HuH-7 (cell line): Measurements from ENCODE around the gene MKNK2.
"Not testable (repeated sequence)": the region's sequence is repeated elsewhere in the genome, so short reads cannot be mapped to it uniquely, and the experiment has no call there.

Experiments
- DNase-seq: peaks from one replicate; pipeline ENCODE4 v3.0.0; 2011; ENCODE audit warnings: low spot score

MKNK2 gene

DNA sequence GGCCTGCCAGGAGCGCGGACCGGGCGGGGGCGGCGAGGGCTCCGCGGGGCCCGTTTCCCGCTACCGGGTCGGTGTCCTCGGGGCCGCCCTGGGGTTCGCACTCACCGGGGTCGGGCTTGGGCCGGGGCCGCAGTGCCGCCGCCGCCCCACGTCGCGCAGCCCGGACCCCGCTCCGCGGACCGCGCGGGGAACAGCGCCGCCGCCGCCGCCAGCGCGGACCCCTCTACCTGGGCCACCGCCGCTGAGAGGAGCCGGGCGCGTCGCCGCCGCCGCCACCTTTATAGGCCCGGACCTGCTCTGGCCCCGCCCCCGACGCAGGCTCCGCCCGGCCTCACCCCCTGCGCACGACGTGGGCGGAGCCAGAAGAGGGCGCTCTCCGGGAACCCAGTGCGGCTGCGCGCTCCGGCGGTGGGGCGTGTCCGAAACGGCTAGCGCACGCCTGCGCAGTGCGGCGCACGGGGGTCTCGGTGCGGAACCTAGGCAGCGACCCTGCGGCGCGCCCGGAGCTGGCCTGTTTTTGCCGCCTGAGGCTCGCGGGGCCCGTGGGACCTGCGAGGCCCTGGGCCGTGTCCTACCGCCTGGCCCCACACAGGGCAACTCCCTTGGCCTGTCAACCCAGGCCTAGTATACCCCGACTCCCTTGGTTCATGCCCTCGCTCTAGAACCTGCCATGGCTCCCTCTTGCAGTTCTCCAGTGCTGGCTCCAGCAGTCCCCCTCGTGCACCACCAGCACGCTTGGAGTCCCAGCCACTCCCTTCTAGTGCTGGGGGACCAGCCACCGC lies at the start of gene MKNK2:
Gene MKNK2, minus strand, starts transcription at position 254 of the 782 bp plus-strand sequence. CDS start 393 bp downstream, outside the sequence.
- DNase-seq, result peak; percentile 84

DNA sequence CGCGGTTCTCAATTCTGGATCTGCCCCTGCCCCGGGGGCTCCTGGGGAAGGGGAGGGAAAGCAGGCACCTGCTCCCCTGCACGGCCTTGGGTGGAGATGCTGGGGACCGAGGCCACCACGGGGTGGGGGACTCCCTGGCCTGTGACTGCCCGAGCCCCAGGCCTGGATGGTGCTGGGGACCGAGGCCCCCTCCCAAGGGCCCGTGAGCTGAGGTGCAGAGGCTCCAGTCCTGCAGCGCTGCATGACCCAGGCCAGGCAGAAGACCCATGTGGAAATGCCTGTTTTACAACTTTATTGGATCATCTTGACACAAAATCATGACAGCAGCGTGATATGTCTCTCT lies 49.6 kb upstream of the MKNK2 start:
- no peak for DNase-seq

DNA sequence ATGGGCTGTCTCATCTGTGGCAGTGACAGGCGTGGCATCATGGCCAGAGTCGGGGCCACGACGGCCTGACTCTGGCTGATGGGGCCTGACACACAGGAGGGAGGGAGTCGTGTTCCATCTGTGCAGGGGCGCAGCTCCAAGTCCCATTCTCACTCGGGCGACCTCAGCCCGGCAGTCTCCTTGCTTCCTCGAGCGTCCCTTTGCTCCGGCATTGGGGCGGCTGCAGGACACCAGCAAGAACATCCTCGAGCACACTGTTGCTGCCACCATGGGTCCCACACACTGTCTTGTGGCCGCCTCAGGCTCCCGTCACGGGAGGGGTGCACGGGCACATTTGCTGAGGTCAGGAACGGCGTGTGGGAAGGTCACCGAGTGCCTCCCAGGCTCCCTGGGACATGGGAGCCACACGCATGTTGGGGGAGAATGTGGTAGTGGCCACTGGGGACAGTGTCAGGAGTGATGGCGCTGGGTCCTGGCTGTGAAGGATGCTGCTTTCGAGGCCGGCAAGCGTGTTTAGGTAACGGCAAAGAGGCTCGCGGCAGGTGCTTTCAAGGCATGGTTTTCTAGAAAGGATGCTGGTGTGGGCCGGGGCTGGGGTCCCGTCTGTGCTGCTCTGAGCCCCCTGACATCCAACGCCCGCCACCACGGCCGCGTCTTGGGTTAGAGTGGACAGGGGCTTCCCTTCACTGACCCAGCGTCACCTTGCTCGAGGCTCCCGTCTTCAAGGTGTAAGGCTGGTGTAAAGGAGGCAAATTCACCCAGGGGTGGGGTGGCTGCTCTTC lies 49.1 kb upstream of the MKNK2 start:
- no peak for DNase-seq

DNA sequence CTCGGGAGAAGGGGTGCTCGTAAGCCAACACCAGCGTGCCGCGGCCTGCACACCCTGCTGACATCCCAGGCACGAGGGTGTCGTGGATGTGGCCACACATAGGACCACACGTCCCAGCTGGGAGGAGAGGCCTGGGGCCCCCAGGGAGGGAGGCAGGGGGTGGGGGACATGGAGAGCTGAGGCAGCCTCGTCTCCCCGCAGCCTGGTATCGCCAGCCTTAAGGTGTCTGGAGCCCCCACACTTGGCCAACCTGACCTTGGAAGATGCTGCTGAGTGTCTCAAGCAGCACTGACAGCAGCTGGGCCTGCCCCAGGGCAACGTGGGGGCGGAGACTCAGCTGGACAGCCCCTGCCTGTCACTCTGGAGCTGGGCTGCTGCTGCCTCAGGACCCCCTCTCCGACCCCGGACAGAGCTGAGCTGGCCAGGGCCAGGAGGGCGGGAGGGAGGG lies 48.0 kb upstream of the MKNK2 start:
- DNase-seq, result no peak

DNA sequence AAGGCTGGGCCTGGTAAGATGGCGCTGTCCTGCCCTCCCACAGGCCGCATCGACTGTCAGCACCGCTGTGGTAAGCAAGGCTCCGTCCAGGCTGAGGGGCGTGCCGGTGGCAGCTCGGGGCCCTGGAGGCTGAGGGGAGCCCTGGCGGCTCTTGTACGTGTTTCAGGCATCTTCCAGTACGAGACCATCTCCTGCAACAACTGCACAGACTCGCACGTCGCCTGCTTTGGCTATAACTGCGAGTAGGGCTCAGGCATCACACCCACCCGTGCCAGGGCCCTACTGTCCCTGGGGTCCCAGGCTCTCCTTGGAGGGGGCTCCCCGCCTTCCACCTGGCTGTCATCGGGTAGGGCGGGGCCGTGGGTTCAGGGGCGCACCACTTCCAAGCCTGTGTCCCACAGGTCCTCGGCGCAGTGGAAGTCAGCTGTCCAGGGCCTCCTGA lies 46.9 kb upstream of the MKNK2 start:
- no peak for DNase-seq

DNA sequence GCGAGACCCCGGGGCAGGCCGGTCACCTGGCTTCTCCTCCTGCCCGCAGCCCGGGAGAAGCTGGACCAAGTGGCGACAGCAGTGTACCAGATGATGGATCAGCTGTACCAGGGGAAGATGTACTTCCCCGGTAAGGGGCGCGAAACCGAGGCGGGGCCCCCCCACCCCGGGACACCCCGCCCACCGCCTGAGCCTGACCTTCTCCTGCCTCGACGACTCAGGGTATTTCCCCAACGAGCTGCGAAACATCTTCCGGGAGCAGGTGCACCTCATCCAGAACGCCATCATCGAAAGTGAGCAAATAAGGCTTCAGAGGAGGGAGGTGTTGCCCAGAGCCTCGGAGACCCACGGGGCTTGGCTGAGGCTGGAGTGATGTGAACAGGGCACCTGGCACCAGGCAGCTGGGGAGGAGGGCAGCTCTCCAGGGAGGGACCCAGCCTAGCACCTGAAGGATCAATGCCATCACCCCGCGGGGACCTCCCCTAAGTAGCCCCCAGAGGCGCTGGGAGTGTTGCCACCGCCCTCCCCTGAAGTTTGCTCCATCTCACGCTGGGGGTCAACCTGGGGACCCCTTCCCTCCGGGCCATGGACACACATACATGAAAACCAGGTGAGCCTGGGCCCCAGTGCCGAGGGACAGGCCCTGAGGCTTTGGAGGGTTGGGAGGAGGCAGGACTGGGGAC lies 46.3 kb upstream of the MKNK2 start:
- no peak for DNase-seq

DNA sequence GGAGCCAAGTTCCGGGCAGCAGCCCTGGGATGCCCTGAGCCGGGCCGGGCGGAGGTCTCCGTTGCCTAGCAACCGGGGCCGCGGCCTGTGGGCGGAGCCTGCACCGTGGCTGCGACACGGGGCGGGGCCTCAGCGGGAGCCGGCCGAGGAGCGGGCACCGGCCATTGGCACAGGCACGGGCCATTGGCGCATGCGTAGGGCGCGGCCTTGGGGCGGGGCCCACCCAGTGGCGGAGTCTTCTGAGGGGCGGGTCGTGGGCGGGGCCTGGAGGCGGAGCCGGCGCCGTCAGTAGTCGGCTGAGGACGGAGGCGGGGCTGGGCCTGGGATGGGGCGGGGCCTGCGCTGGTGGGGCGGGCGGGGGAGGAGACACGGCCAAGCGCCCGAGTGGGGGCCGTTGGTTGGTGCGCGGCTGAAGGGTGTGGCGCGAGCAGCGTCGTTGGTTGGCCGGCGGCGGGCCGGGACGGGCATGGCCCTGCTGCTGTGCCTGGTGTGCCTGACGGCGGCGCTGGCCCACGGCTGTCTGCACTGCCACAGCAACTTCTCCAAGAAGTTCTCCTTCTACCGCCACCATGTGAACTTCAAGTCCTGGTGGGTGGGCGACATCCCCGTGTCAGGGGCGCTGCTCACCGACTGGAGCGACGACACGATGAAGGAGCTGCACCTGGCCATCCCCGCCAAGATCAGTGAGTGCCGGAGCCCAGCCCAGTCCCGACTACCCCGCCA lies 45.6 kb upstream of the MKNK2 start, which contains the start of gene IZUMO4:
Gene IZUMO4, plus strand, starts transcription at position 436 of the 723 bp plus-strand sequence. Its CDS starts 31 bp downstream, at position 467.
- DNase-seq, result peak; percentile 97

DNA sequence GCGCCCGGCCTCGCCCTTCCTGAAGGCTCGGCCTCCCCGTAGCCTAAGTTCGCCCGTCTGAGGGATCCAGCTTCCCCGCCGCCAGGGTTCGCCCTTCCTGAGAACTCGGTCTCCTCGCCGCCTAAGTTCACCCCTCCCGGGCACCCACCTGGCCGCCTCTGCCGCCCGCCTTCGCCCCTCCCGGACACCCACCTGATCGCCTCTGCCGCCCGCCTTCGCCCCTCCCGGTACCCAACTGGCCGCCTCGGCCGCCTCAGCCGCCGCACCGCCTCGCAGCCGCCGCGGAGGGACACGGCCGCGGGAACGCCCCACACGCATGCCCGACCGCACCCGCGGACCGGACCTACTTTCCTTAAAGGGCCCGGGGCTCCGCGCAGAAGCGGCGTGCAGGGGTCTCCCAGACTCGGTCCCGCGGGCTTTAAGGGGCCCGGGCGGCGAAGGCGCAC lies 45.0 kb upstream of the MKNK2 start, which contains the start of gene MOB3A:
Gene MOB3A, minus strand, starts transcription at position 293 of the 446 bp plus-strand sequence. CDS start 17,766 bp downstream, outside the sequence.
- DNase-seq, result peak; percentile 79

DNA sequence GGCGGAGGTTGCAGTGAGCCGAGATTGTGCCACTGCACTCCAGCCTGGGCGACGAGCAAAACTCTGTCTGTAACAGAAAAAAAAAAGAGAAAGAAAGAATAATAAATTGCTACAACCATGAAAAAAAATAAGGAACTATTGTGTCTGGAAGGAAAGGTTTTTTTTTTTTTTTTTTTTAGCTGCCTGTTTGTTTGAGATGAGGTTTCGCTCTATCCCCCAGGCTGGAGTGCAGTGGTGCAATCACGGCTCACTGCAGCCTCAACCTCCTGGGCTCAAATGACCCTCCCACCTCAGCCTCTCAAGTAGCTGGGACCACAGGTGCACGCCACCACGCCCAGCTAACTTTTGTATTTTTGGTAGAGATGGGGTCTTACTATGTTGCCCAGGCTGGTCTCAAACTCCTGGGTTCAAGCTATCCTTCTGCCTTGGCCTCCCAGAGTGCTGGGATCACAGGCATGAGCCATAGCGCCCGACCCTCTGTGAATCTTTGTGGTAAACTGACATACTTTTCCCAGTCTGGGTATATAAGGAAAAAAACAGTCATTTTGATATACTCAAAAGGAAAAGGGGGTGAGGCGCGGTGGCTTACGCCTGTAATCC lies 41.0 kb upstream of the MKNK2 start:
- DNase-seq, result not testable (repeated sequence)

DNA sequence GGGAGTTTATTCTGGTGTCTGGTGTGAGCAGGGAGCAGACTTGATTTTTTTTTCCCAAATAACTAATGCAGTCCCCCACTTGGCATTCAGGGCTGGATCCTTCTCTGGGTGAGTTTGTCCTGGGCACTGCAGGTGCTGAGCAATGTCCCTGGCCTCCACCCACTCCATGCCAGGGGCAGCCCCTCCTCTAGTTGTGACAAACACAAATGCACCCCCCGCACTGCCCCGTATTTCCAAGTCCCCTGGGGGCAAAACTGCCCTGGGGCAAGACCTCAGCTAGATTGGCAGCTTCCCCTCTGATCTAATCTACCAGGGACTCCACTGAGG lies 38.6 kb upstream of the MKNK2 start:
- DNase-seq, result no peak

DNA sequence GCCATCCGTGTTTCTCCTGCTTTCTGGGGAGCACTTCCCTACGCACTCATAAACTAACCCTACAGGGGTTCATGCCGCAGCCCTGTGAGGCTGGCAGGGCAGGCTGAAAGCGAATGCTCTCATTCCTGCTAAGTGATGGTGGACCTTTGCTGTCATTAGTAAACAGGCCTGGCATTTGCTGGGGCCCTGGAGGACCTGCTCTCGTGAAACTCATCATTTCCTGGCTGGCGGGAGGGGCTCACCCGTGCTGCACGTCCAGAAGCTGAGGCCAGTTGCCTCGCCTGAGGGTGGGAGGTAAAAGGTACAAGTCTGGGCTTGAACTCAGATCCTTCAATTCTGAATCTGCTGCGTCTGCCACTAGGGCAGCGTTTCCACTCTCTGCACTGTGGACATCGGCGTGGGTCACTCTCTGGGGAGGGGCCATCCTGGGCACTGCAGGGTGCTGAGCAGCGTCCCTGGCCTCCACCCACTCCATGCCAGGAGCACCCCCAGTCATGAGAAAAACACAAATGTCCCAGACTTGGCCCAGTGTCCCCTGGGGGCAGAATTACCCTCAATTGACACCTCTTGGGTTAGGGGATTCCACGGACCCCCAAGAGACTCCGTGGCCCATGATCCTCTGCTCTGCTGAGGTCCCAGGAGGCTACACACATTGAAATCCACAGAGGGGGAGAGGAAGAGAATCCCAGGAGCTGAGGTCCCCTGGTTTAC lies 38.1 kb upstream of the MKNK2 start:
- DNase-seq, result no peak

DNA sequence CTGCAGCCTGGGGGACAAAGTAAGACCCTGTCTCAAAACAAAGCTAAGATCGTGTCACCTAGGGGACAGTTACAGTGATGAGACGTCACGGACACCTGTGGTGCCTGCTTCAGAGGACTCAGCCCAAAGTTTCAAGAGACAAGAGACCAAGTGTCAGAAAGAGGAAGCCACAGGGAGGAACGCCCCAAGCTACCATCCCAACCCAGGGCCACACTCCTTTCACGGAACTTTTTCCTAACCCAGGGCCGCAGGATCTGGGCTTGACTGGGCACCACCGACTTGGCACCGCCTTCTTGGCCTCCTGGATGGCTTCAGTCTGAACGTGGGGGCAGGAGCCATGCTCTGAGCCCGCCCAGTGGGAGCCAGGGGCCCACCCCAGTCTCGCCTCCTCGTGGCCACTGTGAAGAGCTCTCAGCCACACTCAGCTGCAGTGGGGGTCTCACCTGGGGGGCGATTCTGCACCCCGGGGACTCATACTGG lies 36.6 kb upstream of the MKNK2 start:
- DNase-seq, result no peak

DNA sequence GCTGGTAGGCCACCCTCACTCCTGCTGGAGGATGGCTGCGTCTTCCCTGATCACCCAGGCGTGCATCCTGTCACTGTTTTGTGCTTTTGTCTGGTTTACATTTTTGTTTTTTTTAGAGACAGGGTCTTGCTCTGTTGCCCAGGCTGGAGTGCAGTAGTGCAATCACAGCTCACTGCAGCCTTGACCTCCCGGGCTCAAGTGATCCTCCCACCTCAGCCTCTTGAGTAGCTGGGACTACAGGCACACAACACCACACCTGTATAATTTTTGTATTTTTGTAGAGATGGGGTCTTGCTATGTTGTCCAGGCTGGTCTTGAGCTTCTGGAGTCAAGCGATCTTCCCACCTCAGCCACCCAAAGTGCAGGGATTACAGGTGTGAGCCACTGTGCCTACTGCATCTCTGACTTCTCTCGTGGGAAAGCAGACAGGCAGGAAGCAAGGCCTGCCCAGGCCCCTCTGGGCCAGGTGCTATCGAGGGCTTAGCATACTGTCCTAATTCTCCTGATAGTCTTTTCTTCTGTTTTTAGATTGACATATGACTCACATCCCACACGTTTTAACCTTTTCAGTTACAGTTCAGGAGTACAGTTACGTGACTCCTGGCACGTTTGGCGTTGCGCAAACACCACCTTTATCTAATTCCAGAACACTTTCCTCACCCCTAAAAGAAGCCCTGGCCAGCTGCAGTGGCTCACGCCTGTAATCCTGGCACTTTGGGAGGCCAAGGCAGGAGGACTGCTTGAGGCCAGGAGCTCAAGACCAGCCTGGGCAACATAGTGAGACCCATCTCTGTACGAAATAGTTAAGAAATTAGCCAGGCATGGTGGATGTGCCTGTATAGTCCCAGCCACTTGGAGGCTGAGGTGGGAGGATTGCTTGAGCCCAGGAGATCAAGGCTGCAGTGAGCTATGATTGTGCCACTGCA lies 35.9 kb upstream of the MKNK2 start:
- DNase-seq, result not testable (repeated sequence)

DNA sequence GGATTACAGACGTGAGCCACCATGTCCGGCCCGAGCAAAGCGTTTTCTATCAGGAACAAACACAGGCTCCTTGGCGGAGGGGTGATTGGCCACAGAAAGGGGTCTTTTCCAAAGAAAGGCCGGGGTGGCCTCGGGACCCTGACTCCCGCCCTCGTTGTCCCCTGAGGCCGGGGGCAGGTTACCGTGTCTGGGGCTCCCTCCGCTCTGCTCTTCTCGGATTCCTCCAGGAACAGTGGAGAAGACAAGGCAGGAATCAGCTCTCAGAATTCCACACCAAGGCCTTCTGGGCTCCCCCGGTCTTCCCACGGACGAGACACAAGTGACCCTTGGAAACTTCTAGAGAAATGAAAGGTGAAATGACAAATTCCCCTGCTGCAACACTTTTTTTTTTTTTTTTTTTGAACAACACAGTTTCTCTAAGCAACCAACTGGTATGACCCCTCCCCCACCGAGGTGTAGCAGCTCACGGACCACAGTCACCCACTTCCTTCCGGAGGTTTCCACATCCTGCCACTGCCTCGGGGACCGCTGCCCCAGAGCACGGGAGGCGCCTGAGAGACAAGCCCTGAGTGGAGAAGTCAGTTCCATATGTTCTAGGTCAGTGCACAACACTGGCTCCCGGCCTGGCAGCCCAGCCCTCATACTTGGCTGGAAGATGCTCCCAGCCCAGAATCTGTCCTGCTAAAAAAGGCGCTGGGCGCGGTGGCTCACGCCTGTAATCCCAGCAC lies 34.1 kb upstream of the MKNK2 start:
- no peak for DNase-seq

DNA sequence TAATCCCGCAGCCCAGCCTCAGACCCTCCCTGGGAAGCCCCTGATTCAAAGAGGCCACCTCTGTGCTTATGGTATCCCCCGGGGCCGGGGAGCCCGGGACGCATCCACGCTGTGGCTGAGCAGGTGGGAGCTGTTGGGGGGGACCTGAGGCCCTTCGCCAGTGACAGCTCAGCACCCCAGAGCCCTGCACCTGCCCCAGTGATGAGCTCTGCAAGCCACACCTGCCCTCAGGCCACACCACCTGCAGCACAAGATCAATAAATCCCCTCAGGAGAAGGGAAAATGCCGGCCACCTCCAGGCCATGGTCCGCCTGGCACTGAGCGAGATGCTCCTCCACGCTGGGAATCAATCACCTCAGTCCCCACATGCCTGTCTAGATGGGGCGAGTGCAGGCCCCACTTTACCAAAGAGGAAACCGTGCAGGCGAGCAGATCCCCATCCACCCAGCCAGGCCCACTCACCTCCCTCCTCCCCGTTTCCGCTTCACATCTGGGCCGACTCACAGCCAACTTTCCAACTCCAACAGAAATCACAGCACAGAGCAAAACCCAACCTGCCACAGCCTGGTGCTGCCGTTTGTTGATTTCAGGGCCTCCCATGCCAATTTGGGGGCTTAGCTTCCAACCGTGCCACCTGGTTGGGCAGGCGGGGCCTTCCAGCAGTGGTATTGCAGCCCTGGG lies 32.3 kb upstream of the MKNK2 start:
- no peak for DNase-seq

DNA sequence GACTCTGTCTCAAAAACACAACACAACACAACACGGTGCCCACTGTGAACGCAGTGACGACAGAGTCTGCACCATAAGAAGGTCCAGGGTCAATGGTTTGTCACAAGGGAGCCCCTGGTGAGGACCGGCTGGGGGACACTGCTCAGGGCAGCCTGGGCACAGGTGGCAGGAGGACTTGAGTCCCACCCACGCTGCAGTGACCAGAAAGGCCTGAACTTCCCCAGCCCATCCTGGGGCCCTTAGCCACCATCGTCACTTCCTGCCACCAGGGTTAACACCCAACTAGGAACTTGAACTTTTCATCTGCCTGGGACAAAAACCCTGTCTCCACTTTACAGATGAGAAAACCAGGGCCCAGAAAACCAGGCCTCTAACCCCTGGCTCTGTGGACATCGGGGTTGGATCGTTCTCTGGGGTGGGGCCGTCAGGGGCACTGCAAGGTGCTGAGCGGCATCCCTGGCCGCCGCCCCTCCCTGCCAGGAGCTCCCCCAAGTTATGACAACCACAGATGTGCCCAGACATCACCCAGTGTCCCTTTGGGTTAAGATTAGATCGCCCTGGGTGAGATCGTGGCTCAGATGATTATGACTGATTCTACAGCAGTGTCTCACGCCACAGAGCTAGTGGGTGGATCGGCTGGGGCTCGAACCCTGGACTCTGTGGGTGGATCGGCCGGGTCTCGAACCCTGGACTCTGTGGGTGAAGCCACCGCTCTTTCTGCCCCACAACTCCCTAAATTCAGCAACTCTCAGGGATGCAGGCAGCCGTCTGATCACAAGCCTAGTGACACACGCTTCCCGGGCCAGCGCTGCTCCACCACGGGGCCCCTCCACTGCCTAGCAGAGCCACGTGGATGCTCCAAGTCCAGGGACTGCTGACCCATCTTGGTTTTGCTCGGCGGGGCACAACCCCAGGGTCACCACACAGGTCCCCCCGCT lies 31.1 kb upstream of the MKNK2 start:
- no peak for DNase-seq
